KG1 (cell line): Measurements from ENCODE around the gene RAP2A.
A peak's percentile ranks its signal among the peaks of the same experiment; 100 is the strongest.

Experiments
- DNase-seq: peaks from one replicate; lab custom pipeline; 2025; lab: John Stamatoyannopoulos, UW

RAP2A gene

GRCh38 chr13:97422118-97423054 lies 11.6 kb upstream of the RAP2A start:
- no peak for DNase-seq

- no peak for DNase-seq
Measured at GRCh38 chr13:97423300-97424045, 10.5 kb upstream of the RAP2A start.

- DNase-seq = no peak
Measured at GRCh38 chr13:97425590-97425989, 8.4 kb upstream of the RAP2A start.

GRCh38 chr13:97426695-97427094 lies 7.3 kb upstream of the RAP2A start:
- DNase-seq = no peak

DNA sequence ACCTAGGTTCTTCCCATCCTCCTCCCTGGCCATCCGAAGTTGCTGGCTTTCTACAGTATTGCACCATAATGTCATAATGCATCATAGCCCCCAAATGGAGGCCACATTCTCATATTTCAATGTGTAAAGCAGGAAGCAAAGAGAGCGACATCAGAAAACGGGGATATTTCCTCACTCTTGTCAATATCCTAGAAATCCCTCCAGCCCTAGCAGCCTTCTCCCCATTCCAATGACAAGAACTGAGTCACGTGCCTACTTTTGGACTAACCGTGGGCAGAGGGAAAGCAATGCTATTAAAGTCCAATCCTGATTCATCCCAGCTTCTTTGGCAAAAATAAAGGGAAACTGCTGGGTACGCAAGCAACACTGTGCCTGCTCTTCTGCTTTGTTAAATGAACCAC lies 4.3 kb upstream of the RAP2A start:
- no peak for DNase-seq

DNA sequence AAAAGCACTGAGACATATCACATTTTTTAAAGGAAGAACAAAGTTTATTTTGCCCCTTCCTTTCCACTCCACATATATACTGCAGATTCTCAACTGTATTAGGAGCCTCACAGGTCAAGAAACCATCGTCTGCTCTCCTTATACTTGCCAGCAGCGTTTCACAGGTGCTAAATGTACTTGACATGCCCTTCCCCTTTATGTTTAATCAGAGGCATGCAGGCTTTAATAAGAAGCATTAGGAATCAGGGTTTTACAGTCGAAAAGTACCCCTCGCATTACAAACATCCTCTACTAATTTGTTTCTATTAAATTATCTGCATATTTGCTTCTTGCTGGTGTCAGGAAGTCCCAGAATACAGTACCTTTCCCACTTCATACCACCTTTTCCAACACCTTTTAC lies 3.7 kb upstream of the RAP2A start:
- no peak for DNase-seq

DNA sequence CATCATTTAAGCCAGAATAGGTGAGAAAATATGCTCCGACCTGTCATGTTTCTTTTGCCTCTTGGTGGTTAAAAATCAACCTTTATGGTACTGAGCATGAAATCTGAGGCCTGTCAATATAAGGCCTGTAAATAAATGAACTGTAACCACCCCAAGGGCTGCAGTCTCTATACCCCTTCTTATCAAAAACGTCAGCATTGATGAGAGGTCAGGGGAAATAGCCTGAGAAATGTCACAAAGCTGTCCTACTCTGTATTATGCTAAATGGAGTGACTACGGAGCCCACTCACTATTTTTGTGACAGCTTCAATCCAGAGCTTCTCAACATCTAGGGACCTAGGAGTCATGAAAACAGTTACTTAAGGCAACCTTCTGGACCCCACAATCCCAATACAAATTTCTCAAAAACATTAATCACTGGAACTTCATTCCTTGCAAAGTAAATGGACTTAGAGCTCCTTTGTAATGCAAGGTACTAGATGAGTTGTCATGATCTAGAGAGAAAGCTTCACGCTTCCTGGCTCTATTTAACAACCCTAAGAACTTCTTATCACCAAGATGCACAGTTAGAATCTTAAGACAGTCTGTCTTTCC lies 2.7 kb upstream of the RAP2A start:
- no peak for DNase-seq

DNA sequence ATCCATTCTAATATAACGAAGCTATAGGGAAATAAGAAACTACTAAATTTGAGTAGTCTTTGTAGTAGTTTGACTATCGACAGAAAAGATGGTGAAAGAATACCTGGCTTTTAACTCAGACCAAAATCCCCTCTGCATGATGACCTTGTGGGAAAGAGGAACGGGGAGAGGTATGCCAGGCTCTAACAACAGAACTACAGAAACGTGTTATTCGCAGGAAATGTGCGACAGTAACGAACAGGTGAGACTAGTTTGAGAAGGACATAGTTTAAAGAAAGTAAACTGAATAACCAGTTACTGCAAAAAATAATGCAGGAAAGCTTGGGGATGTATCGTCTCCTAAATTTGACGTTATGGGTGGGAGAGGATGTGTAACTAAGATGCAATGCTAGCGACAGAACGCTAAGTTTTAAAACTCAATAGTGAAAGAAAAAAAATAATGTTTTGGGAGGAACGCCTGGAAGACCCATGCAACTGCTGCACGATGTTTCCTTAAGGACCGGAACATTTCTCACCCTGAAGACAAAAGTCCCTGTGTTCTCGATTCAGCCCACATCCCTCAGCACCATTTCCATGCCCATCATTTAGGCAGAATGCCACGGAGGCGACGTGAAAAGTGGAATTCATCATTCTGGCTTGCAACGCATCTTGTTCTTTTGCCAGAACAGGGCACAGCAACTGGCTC lies 1.6 kb upstream of the RAP2A start:
- DNase-seq = no peak

DNA sequence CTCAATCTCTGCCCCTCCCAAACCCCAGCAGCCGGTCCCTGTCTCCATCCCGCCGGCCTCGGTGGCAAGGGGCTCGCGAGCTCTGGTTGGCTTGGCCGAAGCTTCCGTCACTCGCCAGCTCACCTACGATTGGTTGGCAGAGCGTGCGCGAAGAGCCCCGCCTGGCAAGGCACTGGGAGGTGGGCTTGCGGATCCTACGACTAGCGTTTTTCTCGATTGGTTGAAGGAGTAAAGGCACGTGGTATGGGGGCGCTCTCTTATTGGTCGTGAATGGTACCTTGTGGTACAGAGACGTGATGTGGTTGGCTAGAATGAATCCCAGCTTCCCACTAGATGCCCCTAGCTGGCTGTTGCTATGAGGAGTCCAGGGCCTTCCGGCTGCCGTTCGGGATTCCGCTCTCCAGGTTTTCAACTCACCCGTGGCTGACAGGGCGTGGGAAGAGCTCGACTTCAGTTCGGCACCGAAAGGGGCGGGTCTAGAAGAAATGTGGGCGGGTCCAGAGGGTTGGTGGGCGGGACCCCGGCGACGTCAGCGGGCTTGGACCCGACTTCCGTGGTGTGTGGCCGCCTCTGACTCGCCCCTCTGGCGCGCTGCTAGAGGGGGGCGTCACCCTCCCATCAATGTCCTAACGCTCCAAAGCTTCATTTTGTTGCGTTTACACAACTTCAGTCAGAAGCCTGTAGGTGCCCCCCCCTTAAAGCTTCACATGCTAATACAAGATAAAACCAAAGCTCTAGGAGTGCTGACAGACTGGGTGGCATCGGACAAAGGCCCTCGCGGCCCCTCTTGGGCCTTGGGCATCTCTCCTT lies 847 bp upstream of the RAP2A start:
- DNase-seq = peak; percentile 99

GRCh38 chr13:97434397-97435201 lies 630 bp downstream of the RAP2A start:
- DNase-seq = peak; percentile 19

- DNase-seq = no peak
Measured at GRCh38 chr13:97435323-97435722, 1.4 kb downstream of the RAP2A start.

DNA sequence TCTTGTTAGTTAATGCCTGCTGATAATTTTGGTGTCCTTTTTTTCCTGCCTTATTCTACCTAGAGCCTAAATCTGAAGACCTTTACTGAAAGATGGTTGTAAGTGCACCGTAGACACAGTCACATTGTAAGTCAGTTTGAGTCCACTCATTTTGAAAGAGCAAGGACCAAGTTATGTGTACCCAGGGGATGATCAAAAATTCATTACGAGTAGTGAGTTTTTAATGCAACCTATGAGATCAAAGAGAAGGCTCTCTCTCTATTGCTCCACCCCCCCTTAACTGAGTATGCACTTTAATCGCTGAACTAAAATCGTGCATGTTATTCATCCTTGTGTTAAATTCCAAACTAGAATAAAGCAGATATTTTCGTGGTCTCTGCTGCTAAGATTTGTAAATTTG lies 1.8 kb downstream of the RAP2A start:
- DNase-seq = no peak

DNA sequence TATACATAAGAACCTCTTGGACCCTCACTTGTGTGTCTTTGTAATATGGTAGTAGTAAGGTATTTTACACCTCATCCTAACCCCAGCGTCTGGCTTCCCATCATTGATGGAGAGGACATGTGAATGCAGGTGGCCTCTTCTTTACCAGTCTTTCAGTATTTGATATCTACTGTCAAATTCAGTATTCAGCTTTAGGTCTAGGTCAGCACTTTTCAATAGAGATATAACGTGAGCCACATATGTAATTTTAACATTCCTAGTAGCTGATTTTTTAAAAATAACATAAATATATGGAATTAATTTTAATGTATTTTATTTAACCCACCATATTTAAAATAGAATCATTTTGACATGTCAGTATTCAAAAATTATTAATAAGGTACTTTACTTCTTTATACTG lies 2.9 kb downstream of the RAP2A start:
- no peak for DNase-seq

DNA sequence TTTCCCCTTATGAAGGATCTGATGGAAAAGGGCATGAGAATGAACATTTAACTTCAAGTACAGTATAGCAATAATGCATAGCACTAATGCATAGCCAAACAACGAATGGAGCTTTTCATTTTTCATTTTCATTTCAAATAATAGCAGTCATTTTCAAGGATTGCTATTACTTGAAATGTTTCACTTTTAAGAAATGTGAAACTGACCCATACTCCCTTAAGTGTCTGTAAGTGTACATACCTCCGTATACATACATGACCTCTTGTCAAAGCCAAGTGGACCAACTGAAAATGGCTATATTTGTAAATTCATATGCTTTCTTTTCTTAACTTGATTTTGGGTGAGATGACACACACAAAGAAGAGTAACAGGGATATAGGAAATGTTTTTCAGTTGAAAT lies 3.8 kb downstream of the RAP2A start:
- DNase-seq = no peak

- DNase-seq = no peak
Measured at GRCh38 chr13:97438856-97439595, 5.1 kb downstream of the RAP2A start.

GRCh38 chr13:97440598-97441170 lies 6.7 kb downstream of the RAP2A start:
- no peak for DNase-seq

GRCh38 chr13:97441368-97441767 lies 7.4 kb downstream of the RAP2A start:
- DNase-seq = no peak

GRCh38 chr13:97445522-97446187 lies 11.7 kb downstream of the RAP2A start:
- DNase-seq = no peak

DNA sequence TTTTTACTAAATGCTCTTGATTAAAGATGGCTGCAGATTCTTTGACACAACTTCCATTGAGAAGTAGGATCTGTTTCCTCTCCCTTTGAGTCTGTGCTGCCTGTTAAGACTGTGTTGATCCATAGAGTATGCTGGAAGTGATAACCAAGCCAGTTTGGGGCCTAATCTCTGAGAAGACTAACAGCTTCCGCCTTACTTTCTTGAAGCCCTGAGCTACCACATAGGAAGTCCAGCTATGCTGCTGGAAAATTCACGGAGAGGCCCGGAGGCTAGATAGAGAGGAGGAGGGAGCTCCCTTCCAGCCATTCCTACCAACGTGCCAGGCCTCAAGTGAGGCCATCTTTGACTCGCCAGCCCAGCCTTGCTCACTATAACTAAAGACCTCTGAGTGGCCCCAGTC lies 12.5 kb downstream of the RAP2A start:
- no peak for DNase-seq
